ENCODE results near the gene LAMC2. TPM values are rescaled to one million over a fixed set of nuclear protein-coding genes. Genes with fewer than 3 reads are reported as not detected.

Gene LAMC2
- total and polyA plus RNA-seq, 10 of the 15 experiments (the other 5 are each of a cell fraction or from before 2014, with no cell fraction given), result 0.27 to 1.5 (median 0.92) TPM

- Histone ChIP-seq H2AFZ (ENCODE audit: control insufficient read depth, low read depth, low read length) (no peak overlapping the region), H3K36me3 (ENCODE audit: control insufficient read depth in 2 of 2, insufficient read depth in 2 of 2, low read length in 1 of 2) (no peaks in the 10 kb centered on the region), H3K4me1 (ENCODE audit: control insufficient read depth, insufficient read depth, low read length) (peaks cover 3% of the 10 kb centered on the region; the same call in 1 of the 2 replicates), H3K4me2 (ENCODE audit: control insufficient read depth, insufficient read depth) (no peak overlapping the region), H3K79me2 (ENCODE audit: control insufficient read depth, insufficient read depth, low read length) (no peaks in the 10 kb centered on the region), H3K9me3 (replicated peaks; ENCODE audit: control insufficient read depth, insufficient read depth, low read length) (no peaks in the 10 kb centered on the region; the same call in 2 of the 3 replicates), H3K27me3 (replicated peaks in 1 of 2; ENCODE audit: control insufficient read depth in 2 of 2, insufficient read depth in 2 of 2, low read length in 1 of 2) (no peaks in the 10 kb centered on the region), H3K4me3 (no peak overlapping the region), H3K27ac (ENCODE audit: control insufficient read depth, insufficient read depth) (no peak overlapping the region), H4K20me1 (ENCODE audit: control insufficient read depth, insufficient read depth) (no peaks in the 10 kb centered on the region), H3K9ac (ENCODE audit: control insufficient read depth, insufficient read depth, low read length) (no peak overlapping the region)
- FAIRE-seq, result no peak
- ChIA-PET RAD21 (ENCODE audit: unreplicated experiment) (interaction anchor here (1.1 to 7.3 kb wide), 5 partner anchors 10 to 321 kb away, joined by 3 to 114 read pairs (median 23); no protein-coding TSS in a partner anchor), CTCF (interaction anchor here (0.8 to 9.3 kb wide), 9 partner anchors 9 to 401 kb away, joined by 3 to 146 read pairs (median 16); no protein-coding TSS in a partner anchor), SMC1A (ENCODE audit: uncharacterized antibody, unreplicated experiment) (interaction anchor here (0.5 to 7.0 kb wide), 7 partner anchors 8 to 398 kb away, joined by 3 to 152 read pairs (median 5); no protein-coding TSS in a partner anchor), POLR2A (interaction anchor here (1.5 kb wide), 1 partner anchor 32 kb away, joined by 5 read pairs; no protein-coding TSS in a partner anchor)
- in situ Hi-C loops (cut with MboI), result loop anchor here (10.0 kb wide), 1 partner anchor 261 kb away; no protein-coding TSS in a partner anchor
- DNase-seq (ENCODE audit: low read depth, low spot score), result no peak
- BruUV-seq (replicated peaks), result no TSS peak
- ATAC-seq, result 0 out of 3 replicates have a peak, but pooled peaks have one; percentile 8
- no peak for TF ChIP-seq CHD1 (IDR thresholded peaks at IDR 0.05; ENCODE audit: low read depth, low read length)
- peak; percentile 12 to 30; a peak in 1 of 4 replicates for TF ChIP-seq IKZF2 (IDR thresholded peaks at IDR 0.05)
- TF ChIP-seq IKZF1 (conservative IDR thresholded peaks at IDR 0.05), result 0 out of 2 replicates have a peak, but pooled peaks have one; percentile 31
- intact Hi-C loops (cut with micrococcal nuclease; ENCODE audit: unreplicated experiment), result loop anchor here (5.0 kb wide), 2 partner anchors 188 to 403 kb away; partner anchors contain the start of gene SMG7
- 1% methylated on average over 5 of the region's 5 CpGs for WGBS (ENCODE audit: insufficient coverage, insufficient replicate concordance, low lambda C conversion rate, missing lambda C conversion rate)
Observed at GRCh38 chr1:183284086-183284485, 98.0 kb downstream of the LAMC2 start.

GRCh38 chr1:183285256-183285655, 99.2 kb downstream of the LAMC2 start:
- RAD21 ChIA-PET (ENCODE audit: unreplicated experiment), result interaction anchor here (1.1 to 1.6 kb wide), 2 partner anchors 33 to 630 kb away, joined by 3 to 4 read pairs; no protein-coding TSS in a partner anchor
- TF ChIP-seq PAX5 (IDR thresholded peaks at IDR 0.05; ENCODE audit: borderline replicate concordance, low read depth, low read length), result no peak
- no peak for TF ChIP-seq YBX1 (IDR thresholded peaks at IDR 0.05)
- no peak for TF ChIP-seq E4F1 (IDR thresholded peaks at IDR 0.05; ENCODE audit: borderline replicate concordance, partially characterized antibody)
- TF ChIP-seq CBX3 (IDR thresholded peaks at IDR 0.05; ENCODE audit: borderline replicate concordance, low read depth), result no peak
- TF ChIP-seq ATF7 (IDR thresholded peaks at IDR 0.05; ENCODE audit: low read depth), result no peak
- no peak for TF ChIP-seq TCF12 (IDR thresholded peaks at IDR 0.05; ENCODE audit: low read depth, low read length)
- TF ChIP-seq SP1 (IDR thresholded peaks at IDR 0.05; ENCODE audit: low read depth, low read length), result no peak
- TF ChIP-seq POU2F2 (IDR thresholded peaks at IDR 0.05; ENCODE audit: borderline replicate concordance, low read depth, low read length), result no peak
- no peak for TF ChIP-seq FOXM1 (IDR thresholded peaks at IDR 0.05; ENCODE audit: low read depth, low read length)
- no peak for TF ChIP-seq TCF3 (IDR thresholded peaks at IDR 0.05; ENCODE audit: borderline replicate concordance, insufficient read depth, low read depth, low read length)

More at GRCh38 chr1:183285256-183285655, 99.2 kb downstream of the LAMC2 start:
- ChIA-PET POLR2A (interaction anchor here (0.9 kb wide), 1 partner anchor 21 kb away, joined by 3 read pairs; no protein-coding TSS in a partner anchor), CTCF (interaction anchor here (0.7 to 1.3 kb wide), 2 partner anchors 33 to 40 kb away, joined by 3 to 10 read pairs; no protein-coding TSS in a partner anchor), SMC1A (ENCODE audit: uncharacterized antibody, unreplicated experiment) (interaction anchor here (0.8 to 1.0 kb wide), 2 partner anchors 20 to 21 kb away, joined by 3 to 5 read pairs; no protein-coding TSS in a partner anchor)
- in situ Hi-C loops (cut with MboI) (loop anchor here (10.0 kb wide), 1 partner anchor 260 kb away; no protein-coding TSS in a partner anchor), intact Hi-C loops (cut with micrococcal nuclease; ENCODE audit: unreplicated experiment) (no loop called here)
- H3K79me2 ChIP-seq (ENCODE audit: control insufficient read depth, insufficient read depth, low read length), result no peaks in the 10 kb centered on the region
- ATAC-seq, result no peak
- no TSS peak for BruUV-seq (replicated peaks)
- H4K20me1 ChIP-seq (ENCODE audit: control insufficient read depth, insufficient read depth), result no peaks in the 10 kb centered on the region
- H2AFZ ChIP-seq (ENCODE audit: control insufficient read depth, low read depth, low read length), result no peak overlapping the region
- no peak overlapping the region for H3K27ac ChIP-seq (ENCODE audit: control insufficient read depth, insufficient read depth)
- H3K36me3 ChIP-seq (ENCODE audit: control insufficient read depth in 2 of 2, insufficient read depth in 2 of 2, low read length in 1 of 2), result no peaks in the 10 kb centered on the region
- H3K9me3 ChIP-seq (replicated peaks; ENCODE audit: control insufficient read depth, insufficient read depth, low read length), result no peaks in the 10 kb centered on the region; the same call in 2 of the 3 replicates
- FAIRE-seq, result no peak
- no peak for DNase-seq (ENCODE audit: low read depth, low spot score)
- no peak overlapping the region for H3K4me2 ChIP-seq (ENCODE audit: control insufficient read depth, insufficient read depth)
- H3K27me3 ChIP-seq (replicated peaks in 1 of 2; ENCODE audit: control insufficient read depth in 2 of 2, insufficient read depth in 2 of 2, low read length in 1 of 2), result no peaks in the 10 kb centered on the region
- WGBS (ENCODE audit: insufficient coverage, insufficient replicate concordance, low lambda C conversion rate, missing lambda C conversion rate), result 59% methylated on average over 1 of the region's 1 CpG
- H3K4me1 ChIP-seq (ENCODE audit: control insufficient read depth, insufficient read depth, low read length), result peaks cover 3% of the 10 kb centered on the region; the same call in 1 of the 2 replicates
- H3K4me3 ChIP-seq, result no peak overlapping the region
- H3K9ac ChIP-seq (ENCODE audit: control insufficient read depth, insufficient read depth, low read length), result no peak overlapping the region
